SK-MEL-5 (cell line): ENCODE results near the gene RP2. TPM values are rescaled to one million over a fixed set of nuclear protein-coding genes. Genes with fewer than 3 reads are reported as not detected.
A peak's percentile ranks its signal among the peaks of the same experiment; 100 is the strongest.

ENCODE experiments used
- DNase-seq: peaks from one replicate; pipeline ENCODE4 v3.0.0-alpha.2; 2016; ENCODE audit warnings: low read depth, low spot score
- in situ Hi-C: cut with HindIII; loops from 2 replicates; pipeline ENCODE4 v1.10.0; 2016; ENCODE audit warnings: low sequenced_read_pairs, high pct_unique_total_duplicates, low pct_unique_long_range_greater_than_20kb
- total RNA-seq: library from RNA; depleted of rRNA; stranded (reverse); fragments of >200 nt; shearing (Covaris generic); gene quantifications from 2 replicates; pipeline ENCODE4 v1.2.3, GENCODE V29; 2014; rRNA removed

Gene RP2
- total RNA-seq, 1 experiment from 2014 or later: 11.8 TPM

GRCh38 chrX:46903458-46904242 is 66.8 kb downstream of the RP2 start:
- DNase-seq: peak; percentile 83
- in situ Hi-C loops: no loop called here

GRCh38 chrX:46904626-46905025 is 67.8 kb downstream of the RP2 start:
- in situ Hi-C loops: no loop called here
- DNase-seq: no peak

- no peak for DNase-seq
- in situ Hi-C loops: no loop called here
These were observed 73.6 kb downstream of the RP2 start for GRCh38 chrX:46910415-46910814.

- DNase-seq: peak; percentile 74
- in situ Hi-C loops: no loop called here
These were observed 75.3 kb downstream of the RP2 start, which contains the start of gene JADE3 for GRCh38 chrX:46912098-46912602. JADE3 (plus strand) TSS chrX:46912421; CDS start chrX:46984895, 72,474 bp downstream.

DNA sequence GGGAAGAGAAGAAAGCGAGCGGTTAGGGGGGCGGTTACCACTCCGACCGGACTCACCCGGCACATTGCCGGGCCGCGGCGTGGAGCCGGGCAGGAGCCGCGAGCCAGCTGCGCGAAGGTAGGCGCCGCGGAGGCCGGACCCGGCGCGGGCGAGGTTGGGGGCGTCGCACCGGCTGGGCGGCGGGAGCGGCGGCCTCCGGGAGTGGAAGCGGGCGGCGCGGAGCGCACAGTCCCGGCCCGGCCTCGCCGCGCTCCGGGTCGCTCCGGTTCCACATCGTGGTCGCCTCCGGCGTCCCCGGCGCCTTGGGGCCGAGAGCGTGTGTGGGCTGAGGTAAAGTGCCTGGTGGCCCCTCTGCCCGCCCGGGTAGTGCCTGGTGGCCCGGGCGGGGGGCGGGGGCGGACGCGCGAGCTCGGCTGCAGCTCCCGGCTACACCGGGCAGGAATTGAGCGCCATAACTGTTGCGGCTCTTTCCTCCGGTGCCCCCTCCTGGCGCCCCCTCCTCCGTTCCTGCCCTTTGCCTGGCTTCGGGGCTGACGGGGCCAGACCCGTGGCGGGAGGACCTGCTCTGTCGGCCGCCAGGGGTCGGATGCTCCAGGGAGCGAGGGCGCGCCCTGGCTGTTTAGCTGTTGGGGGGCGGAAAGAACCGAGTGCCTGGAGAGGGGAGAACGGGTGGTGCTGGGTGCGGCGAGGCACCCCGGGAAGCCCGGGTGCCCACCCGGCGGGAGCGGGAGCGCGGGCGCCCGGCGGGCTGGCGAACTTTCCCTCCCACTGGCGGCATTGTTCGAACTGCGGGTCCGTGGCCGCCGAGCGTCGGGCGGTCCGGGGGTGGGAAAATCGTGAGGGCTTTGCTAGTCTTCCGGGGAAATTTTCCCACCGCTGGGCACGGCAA is 76.0 kb downstream of the RP2 start:
- DNase-seq: peak; percentile 52
- in situ Hi-C loops: no loop called here

DNA sequence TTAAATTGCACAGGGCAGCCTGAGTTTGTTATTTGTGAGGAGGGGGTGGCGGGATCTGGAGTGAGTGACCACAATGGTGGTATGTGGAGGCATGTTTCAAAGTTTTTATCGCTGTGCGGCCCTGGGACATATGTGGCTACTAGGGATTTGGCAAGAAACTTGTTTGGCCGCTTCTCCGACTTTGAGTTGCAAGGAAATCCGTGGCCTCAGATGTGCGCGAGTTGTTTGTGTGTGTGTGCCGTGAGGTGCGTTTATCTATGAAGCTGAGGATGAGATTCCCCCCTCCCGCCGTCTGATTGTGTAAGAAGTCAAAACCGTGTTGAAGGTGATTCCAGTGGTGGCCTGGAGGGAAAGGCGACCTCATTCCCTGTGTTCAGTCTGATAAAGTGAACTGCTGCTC is 76.8 kb downstream of the RP2 start:
- peak; percentile 0 for DNase-seq
- in situ Hi-C loops: no loop called here

DNA sequence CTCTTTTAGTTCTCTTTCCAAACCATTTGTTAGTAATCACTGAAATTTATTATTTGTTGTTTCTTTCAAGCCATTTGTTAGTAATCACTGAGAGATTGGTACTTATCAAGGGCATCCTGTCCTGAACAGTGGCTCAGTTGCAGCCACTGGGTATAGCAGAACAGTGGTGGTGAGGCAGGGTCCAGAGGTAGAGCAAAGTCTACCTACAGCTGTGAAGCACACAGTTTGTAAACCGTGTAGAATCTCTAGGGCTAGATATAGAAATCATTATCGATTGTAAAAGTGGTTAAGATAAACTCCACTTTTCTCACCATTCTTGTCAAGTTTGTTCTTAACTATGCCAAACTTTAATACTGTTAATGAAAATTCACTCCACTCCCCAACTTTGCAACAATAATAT is 79.4 kb downstream of the RP2 start:
- in situ Hi-C loops: no loop called here

DNA sequence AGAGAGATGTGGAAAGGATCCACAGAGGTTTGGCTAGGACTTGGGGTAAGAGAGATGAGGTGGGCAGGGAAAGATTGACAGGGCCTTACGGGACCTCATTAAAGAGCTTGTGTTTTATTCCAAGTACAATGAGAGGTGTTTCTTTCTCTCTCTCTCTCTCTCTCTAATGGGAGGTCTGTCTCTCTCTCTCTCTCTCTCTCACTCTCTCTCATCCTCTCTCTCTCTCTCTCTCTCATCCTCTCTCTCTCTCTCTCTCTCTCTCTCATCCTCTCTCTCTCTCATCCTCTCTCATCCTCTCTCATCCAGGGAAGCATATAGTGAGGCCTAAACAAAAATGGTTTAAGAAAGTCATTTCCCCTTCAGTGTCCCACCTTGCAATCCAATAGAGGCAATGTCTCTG is 80.8 kb downstream of the RP2 start:
- no peak for DNase-seq
- in situ Hi-C loops: no loop called here

More for the DNA sequence above, 79.4 kb downstream of the RP2 start:
- no peak for DNase-seq

DNA sequence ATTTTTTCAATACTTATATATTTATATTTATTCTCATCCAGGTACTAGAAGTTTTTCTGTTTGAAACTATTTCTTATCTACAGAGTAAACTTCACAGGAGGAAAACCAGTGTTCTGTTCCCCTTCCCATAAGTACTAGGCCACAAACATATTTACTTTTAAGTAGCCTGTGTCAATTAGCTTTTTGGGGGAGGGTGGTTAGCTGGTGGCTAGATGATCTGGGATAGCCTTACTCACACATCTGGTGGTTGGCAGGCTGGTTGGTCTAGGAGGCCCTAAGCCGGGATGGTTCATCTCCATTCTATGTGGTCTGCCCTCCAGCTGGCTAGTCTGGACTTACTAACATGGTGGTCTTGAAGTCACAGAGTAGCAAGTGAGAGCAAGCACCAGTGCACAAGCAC is 81.6 kb downstream of the RP2 start:
- no peak for DNase-seq
- in situ Hi-C loops: no loop called here

DNA sequence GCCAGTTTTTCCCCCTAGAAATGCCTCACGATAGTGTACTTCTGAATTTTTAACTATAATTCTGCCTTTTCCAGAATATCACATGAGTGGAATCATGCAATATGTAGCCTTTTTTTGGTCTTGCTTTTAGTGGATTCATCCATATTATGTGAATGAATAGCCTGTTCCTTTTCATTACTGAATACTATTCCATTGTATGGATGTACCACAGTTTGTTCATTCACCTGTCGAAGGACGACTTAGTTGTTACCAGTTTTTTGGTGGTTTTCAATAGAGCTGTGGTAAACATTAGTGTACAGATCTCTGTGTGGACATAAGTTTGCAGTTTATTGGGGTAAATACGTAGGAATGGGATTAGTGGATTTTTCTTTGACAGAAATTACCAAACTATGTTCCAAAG is 83.4 kb downstream of the RP2 start:
- no peak for DNase-seq
- in situ Hi-C loops: no loop called here

GRCh38 chrX:46922611-46923010 is 85.8 kb downstream of the RP2 start:
- no peak for DNase-seq
- in situ Hi-C loops: no loop called here

- DNase-seq: no peak
- in situ Hi-C loops: no loop called here
These were observed 90.9 kb downstream of the RP2 start for GRCh38 chrX:46927718-46928117.

DNA sequence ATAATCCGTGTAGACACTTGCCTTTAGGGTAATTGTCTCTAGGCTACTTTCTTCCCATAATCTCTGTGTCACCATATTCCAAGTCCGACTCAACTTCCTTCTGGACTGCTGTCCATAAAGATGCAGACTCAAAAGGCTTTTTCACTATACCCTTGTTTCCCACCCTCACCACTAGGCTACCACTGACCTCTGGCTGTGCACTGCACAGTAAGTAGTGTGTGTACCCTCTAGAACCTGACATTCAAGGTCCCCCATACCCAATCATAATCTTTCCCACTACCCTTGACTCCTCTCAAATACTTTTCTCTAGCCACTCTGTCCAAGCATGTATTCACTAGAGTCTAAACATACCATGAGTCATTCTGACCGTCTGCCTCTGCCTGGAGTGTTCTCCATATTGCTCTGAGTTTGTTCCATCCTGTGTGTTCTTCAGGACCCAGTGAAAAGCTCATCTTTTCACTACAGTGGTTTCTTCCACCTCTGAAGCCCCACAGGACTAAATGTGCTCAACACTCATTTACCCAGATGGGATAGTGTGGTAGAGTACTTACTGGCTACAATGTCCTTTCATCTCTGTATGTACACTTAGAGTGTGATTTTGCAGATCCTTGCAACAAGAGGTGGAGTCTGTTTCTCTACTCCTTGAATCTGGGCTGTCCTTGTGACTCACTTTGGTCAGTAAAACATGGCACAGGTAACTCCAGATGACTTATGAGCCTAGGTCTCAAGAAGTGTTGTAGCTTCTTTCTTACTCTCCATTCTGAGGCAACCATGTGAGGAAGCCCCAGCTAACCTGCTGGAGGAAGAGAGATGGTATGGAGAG is 92.8 kb downstream of the RP2 start:
- in situ Hi-C loops: no loop called here
- DNase-seq: no peak

Other genes with a start within 250 kb of the RP2 start
- gene SLC9A7, start 77.9 kb upstream of the RP2 start, total RNA-seq: 3.4 and 5.9 TPM in 2 replicates
- 9.0 and 9.4 TPM in 2 replicates for gene JADE3, start 75.4 kb downstream of the RP2 start, total RNA-seq
- gene RGN, start 241.4 kb downstream of the RP2 start, total RNA-seq: 0.29 TPM in 2 replicates